GM21423 (cell line): ENCODE data around the gene SCRN2.

ENCODE experiments used
- ATAC-seq: cut with Tn5 transposase; IDR thresholded peaks from one replicate; pipeline ENCODE4 v1.9.1; 2021; ENCODE audit warnings: mild to moderate bottlenecking, moderate library complexity; ENCODE audit not compliant: unreplicated experiment

The SCRN2 gene

GRCh38 chr17:47822785-47823184 is 18.3 kb downstream of the SCRN2 start:
- no peak for ATAC-seq

GRCh38 chr17:47821424-47822391 is 19.4 kb downstream of the SCRN2 start, which contains the start of gene OSBPL7:
OSBPL7 (minus strand) TSS chr17:47821794; CDS start chr17:47820278, 1,516 bp downstream.
- peak; percentile 89 for ATAC-seq

DNA sequence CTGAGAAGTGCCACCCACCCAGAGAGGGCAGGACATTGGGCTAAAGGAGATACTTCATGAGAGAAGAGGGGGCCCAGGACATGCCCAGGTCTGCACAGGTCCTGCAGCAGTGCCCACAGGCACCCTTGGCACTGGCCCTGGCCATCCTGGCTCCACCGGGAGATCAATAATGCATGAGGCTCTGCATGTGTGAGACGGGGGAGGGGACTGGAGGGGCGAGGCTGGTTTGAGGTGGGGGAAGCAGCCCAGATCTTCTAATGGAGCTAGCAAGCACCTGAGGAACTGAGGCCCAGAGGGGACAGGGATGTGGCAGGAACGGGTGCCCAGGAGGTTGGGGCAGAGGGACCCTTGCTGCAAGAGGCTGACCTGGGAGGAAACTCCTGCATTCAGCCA is 20.0 kb downstream of the SCRN2 start:
- ATAC-seq = no peak

DNA sequence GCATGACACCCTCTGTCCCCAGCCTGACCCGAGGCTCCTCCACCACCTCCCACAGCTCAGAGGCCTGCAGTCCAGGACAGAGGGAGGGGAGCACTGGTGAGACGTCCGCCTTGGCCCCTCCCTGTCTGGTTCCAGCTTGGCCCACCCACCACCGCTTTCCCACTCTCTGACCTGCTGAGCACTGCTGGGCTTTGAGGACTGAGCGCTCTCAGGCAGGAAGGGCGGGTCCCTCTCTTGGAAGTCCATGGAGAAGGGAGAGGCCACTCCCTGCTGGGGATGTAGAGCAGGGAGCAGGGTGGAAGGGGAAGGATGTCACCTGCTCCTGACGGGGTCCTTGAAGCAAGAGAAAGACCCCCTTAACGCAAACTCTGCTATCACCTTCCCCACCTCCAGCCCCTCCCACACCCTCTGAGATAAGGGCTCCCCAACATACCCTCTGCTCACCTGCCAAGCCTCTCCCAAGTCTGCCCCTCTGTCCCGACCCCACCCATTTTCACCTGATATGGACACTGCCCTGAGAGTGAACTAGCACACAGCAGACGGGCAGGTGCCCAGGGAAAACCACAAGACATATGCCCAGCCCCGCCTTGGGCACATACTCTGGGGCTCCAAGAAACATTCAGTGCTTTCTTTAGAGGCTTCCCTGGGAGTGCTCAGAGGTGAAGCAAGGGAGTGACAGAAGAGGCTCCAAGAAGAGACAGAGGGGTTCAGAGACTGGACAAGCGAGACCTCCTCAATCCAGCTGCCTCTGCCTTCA is 20.9 kb downstream of the SCRN2 start:
- ATAC-seq = no peak

- no peak for ATAC-seq
Measured at GRCh38 chr17:47819475-47819874, 21.6 kb downstream of the SCRN2 start.

- no peak for ATAC-seq
Measured at GRCh38 chr17:47818002-47818695, 22.9 kb downstream of the SCRN2 start.

DNA sequence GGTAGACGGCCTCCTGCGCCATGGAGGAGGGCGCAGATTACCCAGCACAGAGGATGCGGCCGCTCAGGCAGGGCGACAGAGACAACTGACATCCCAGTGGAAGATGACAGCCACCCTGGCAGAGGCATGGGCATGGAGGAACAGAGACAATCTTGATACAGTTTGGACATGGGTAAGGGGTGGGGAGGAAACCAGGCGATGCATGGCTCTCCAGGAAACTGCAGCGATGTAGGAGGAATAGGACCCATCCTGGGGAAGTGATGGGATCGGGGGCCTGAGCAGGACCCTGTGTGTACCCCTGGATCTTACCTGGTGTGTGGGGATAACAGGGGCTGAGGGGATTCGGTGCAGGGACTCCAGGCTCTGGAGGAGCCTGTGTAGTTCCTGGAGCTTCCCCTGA is 24.1 kb downstream of the SCRN2 start:
- no peak for ATAC-seq

DNA sequence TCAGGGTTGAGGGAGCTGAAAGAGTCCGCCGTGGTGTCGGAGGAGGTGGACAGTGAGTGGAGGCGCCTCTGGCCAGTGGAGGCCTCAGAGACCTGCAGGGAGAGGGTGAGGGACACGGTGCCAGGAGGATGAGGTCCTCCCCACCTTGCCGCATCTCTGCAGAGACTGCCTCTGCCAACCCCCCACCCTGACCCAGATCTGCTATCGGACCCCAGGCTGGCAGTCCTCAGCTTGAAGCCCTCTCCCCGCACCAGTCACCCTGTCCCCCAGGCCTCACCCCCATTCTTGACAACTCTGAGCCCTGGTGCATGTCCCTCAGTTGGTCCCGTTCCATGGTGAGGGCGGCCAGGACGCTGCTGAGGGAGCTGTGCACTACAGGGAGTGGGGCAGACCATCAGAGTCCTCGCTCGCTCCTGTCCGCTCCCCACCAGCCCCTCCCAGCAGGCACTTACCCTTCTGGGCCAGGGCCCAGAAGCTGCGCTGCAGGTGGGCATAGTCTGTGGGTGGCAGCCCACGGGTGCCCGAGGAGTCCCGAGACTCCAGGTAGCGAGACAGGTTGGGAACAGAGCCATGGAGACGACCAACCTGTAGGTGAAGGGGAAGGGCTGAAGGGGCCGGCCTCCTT is 24.9 kb downstream of the SCRN2 start:
- no peak for ATAC-seq

DNA sequence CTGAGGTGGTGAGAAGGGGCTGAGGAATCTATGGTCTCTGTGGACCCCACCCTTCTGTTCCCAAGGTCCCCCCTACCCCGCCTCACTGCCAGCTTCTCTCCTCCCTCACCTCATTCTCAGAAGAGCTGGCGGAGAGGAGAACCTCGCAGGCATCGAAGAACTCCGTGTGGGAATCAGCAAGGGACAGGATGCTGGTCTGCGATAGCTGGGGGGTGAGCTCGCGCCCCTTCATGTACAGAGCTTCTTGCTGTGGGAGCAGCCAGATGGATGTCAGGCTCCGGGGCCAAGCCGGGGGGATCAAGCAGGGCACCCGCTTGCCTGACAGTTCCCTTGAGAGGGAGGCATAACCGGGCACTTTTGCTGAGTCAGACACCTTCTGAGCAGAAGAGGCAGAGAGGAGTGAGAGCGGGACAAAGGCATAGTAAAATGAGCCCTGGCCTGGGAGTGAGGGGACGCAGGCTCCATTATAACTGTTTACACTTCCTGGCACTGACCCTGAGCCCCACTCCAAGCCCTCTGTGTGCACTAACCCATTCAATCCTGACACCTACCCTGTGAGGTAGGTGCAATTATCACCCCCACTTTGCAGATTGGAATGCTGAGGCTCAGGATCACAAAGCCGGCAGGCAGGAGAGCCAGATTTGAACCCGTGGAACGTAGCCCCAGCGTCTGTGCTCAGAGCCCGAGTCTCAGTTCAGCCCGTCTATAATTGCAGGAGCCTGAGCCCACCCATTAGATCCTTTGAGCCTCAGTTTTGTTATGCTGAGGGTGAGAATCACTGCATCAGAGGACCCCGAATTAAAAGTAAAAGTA is 25.8 kb downstream of the SCRN2 start:
- ATAC-seq = no peak

GRCh38 chr17:47813512-47814031 is 27.5 kb downstream of the SCRN2 start:
- ATAC-seq = no peak

DNA sequence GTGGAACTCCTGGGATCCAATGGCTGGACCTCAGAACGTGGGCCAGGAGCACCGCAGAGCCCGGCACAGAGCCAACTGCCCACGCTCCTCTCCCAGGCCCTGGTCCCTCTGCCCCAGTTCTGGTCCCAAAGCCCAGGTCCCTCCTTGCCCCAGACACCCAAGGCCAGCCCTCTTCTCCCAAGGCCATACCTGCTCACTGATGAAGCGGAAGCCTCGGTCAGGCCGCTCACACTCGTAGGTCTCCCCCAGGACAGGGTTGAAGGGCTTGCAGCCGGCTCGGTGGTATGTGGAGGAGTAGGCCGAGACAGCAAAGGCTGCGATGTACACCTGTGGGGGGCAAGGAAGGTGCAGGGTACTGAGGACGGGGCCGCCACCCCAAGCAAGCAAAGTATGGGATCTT is 28.0 kb downstream of the SCRN2 start:
- ATAC-seq = no peak

- ATAC-seq = no peak
Measured at GRCh38 chr17:47812146-47812920, 28.7 kb downstream of the SCRN2 start.

DNA sequence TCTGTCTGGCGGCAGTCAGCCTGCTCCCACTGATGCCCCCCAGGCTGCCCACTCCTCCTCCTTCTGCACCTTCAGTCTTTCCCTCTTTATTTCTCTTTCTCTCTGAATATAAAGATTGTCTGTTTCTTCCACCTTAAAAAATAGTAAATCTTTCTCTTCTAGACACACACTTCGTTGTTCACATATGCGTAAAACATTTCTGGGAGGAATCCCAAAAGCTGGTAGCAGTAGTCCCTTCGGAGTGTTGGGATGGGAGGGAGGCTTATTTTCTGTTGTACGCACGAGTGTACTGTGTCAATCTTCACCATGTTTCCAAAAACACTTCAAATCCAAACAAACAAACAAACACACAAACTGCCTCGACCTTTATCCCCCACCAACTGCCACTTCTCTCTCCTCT is 29.4 kb downstream of the SCRN2 start:
- no peak for ATAC-seq

- ATAC-seq = no peak
Measured at GRCh38 chr17:47810901-47811635, 30.0 kb downstream of the SCRN2 start.

- no peak for ATAC-seq
Measured at GRCh38 chr17:47810200-47810821, 30.8 kb downstream of the SCRN2 start.

DNA sequence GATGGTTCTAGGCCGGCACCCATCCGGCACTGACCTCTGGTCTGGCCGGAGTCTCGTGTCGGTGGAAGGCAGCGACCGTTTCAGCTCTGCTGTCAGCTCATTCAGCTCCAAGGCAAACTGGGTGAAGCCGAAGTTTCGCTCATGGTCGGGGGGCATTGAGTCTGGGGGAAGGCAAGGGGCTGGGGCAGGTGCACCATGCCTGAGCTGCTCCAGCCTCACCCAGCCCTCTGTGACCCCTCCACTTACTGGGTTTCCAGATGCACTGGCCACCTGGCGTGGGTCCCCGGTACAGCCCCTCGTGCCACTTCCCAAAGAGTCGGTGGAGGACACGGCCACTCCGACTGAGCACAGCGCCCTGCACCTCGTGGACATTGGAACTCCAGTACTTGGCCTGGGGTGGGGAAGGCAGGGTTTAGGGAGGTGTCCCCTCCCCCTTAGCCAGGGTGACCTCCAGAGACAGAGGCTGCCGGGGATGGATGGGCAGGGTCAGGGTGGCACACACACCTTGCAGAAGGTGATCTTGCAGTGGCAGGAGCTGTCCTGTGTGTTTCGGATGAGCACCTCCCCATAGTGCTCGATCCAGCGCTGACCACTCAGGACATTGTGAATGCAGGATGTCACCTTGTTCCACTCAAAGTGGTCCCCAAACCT is 32.1 kb downstream of the SCRN2 start:
- ATAC-seq = no peak
